ENCODE results near the gene N4BP2L1. TPM values are rescaled to one million over a fixed set of nuclear protein-coding genes. Genes with fewer than 3 reads are reported as not detected.
A peak's percentile ranks its signal among the peaks of the same experiment; 100 is the strongest.

N4BP2L1 gene
- total RNA-seq, 2 experiments from 2014 or later = 22.1 to 24.0 TPM

DNA sequence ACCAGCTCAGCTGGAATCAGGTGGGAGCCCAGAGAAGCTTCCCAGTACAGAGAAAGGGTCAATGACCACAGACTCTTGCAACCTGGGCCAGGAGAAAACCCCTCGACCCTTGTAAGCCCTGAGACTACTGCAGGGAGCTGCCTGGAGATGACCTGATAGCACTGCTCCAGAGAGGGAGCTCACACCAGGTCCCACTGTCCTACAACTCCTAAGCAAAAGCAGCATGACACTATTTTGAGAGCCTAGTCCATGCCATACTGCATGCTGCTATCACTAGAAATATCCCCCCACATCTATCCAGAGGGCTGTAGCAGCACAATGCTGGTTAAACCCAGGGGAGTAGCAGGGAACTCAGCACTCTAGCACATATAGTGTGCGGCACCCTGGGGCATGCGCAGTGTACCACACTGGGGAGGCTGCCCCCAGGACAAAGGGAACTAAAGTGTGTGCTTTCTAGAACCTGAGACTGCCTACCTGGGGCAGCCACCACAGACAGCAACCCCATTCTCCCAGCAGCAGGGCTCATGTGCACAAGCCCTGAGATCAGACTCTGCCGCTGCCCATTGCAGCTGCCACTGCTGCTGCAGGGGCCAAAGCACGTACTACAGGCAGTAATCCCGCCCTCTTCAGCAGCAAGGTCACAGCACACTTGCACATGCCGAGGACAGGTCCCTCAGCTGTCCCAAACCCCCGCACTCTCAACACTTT is 27.1 kb upstream of the N4BP2L1 start:
- peaks cover 43% of the 10 kb centered on the region for H3K36me3 Mint-ChIP-seq
- intact Hi-C loops (cut with micrococcal nuclease) = loop anchor here (10.0 kb wide), 1 partner anchor 1090 kb away; no protein-coding TSS in a partner anchor
- ChIA-PET CTCF (no interaction called here), POLR2A (no interaction called here)
- no peak overlapping the region for H3K4me3 Mint-ChIP-seq
- H3K4me1 Mint-ChIP-seq (ENCODE audit: low read depth) = peaks cover 4% of the 10 kb centered on the region
- no peak overlapping the region for H3K27ac Mint-ChIP-seq
- H3K27me3 Mint-ChIP-seq = no peaks in the 10 kb centered on the region
- peaks cover 33% of the 10 kb centered on the region for H3K9me3 Mint-ChIP-seq
- no peak for DNase-seq

GRCh38 chr13:32453981-32454380 is 26.1 kb upstream of the N4BP2L1 start:
- H3K9me3 Mint-ChIP-seq = peaks cover 27% of the 10 kb centered on the region
- intact Hi-C loops (cut with micrococcal nuclease) = loop anchor here (10.0 kb wide), 1 partner anchor 1091 kb away; no protein-coding TSS in a partner anchor
- no peaks in the 10 kb centered on the region for H3K27me3 Mint-ChIP-seq
- H3K27ac Mint-ChIP-seq = no peak overlapping the region
- ChIA-PET CTCF (no interaction called here), POLR2A (interaction anchor here (0.8 kb wide), 1 partner anchor 26 kb away, joined by 4 read pairs; the partner anchor contains the start of gene N4BP2L1)
- H3K4me3 Mint-ChIP-seq = no peak overlapping the region
- no peak for DNase-seq
- H3K36me3 Mint-ChIP-seq = peaks cover 33% of the 10 kb centered on the region
- peaks cover 4% of the 10 kb centered on the region for H3K4me1 Mint-ChIP-seq (ENCODE audit: low read depth)

- intact Hi-C loops (cut with micrococcal nuclease) = no loop called here
- peaks cover 5% of the 10 kb centered on the region for H3K36me3 Mint-ChIP-seq
These were observed 21.0 kb upstream of the N4BP2L1 start for GRCh38 chr13:32448972-32449371.

DNA sequence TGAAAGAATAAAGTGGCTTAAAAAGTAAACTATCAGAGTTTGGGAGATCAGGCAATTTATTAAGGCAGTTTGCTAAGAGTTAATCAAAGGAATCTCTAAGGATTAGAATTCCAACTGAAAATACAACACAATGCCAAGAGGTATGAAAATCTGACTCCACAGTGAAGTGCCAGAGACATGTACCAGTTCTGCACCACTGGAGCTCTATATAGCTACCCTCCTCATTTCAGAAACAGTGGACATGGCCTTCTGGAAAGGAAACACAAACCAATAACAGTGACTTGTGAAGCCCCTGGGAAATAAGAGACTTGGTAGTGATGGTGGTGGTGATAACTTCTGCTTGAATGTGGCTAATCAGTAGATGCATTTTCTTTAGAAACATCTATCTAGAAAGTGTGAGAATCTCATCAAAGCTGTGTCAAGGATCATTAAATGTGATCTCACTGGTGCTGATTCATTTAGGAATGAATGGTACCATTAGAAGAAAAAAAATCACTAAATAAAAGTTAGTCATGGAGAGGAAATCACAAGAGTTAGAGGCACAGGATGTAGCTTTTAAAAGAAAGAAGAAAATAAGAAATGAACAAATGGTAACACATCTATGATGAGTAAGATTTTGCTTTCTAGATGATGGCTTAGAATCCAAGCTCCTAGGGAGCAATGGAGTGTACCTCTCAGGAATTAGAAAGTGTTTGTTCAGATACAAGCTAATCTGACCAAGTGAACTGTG is 20.1 kb upstream of the N4BP2L1 start:
- ChIA-PET POLR2A (interaction anchor here (0.6 kb wide), 1 partner anchor 133 kb away, joined by 3 read pairs; the partner anchor contains the start of genes BRCA2 and ZAR1L), CTCF (interaction anchor here (0.9 to 1.3 kb wide), 3 partner anchors 20 to 138 kb away, joined by 3 to 4 read pairs (median 3); partner anchors contain the start of genes N4BP2L1 and PDS5B)
- H3K27me3 Mint-ChIP-seq = no peaks in the 10 kb centered on the region
- DNase-seq = no peak
- intact Hi-C loops (cut with micrococcal nuclease) = no loop called here
- H3K4me3 Mint-ChIP-seq = no peak overlapping the region
- no peaks in the 10 kb centered on the region for H3K9me3 Mint-ChIP-seq
- peaks cover 14% of the 10 kb centered on the region for H3K4me1 Mint-ChIP-seq (ENCODE audit: low read depth)
- H3K36me3 Mint-ChIP-seq = peaks cover 5% of the 10 kb centered on the region
- H3K27ac Mint-ChIP-seq = peak overlapping the region; percentile 40

More at GRCh38 chr13:32448972-32449371, 21.0 kb upstream of the N4BP2L1 start:
- no peak overlapping the region for H3K27ac Mint-ChIP-seq
- peaks cover 17% of the 10 kb centered on the region for H3K4me1 Mint-ChIP-seq (ENCODE audit: low read depth)
- ChIA-PET CTCF (interaction anchor here (1.2 kb wide), 1 partner anchor 21 kb away, joined by 4 read pairs; the partner anchor contains the start of gene N4BP2L1), POLR2A (no interaction called here)
- H3K9me3 Mint-ChIP-seq = no peaks in the 10 kb centered on the region
- H3K4me3 Mint-ChIP-seq = no peak overlapping the region
- no peak for DNase-seq
- no peaks in the 10 kb centered on the region for H3K27me3 Mint-ChIP-seq

DNA sequence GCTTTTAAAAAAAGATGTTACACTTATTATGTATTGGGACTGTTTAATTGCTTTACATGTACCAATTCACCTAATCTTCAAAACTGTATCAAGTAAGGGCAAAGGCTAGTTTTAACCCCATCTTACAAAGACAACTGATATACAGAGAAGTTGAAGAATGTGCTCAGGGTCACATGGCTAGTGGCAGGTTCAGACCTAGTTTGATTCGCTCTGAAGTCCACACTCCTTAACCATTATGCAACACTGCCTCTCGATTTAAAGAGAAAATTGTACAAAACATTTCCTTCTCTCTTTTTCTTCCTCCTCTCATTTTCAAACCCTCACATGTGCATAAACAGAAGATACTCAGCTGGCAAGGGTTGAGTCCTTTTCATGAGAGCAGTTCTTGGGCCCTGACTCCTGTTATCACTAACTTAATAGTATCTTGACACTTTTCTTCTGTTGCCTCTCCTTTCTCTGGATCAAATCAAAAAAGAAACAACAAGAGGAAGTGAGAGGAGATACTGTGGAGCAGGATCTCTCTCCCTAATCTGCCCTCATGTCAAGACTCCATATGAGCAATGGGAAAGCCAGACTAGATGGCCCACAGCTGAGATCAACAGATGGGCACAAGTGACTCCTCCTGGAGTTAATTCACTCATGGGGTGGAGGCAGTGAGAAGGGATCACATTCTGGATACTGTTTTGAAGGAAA is 19.0 kb upstream of the N4BP2L1 start:
- DNase-seq = no peak
- H3K4me1 Mint-ChIP-seq (ENCODE audit: low read depth) = peaks cover 17% of the 10 kb centered on the region
- H3K36me3 Mint-ChIP-seq = peaks cover 1% of the 10 kb centered on the region
- intact Hi-C loops (cut with micrococcal nuclease) = no loop called here
- H3K9me3 Mint-ChIP-seq = no peaks in the 10 kb centered on the region
- CTCF ChIA-PET = no interaction called here
- POLR2A ChIA-PET = no interaction called here
- H3K27me3 Mint-ChIP-seq = no peaks in the 10 kb centered on the region
- no peak overlapping the region for H3K27ac Mint-ChIP-seq
- H3K4me3 Mint-ChIP-seq = no peak overlapping the region

DNA sequence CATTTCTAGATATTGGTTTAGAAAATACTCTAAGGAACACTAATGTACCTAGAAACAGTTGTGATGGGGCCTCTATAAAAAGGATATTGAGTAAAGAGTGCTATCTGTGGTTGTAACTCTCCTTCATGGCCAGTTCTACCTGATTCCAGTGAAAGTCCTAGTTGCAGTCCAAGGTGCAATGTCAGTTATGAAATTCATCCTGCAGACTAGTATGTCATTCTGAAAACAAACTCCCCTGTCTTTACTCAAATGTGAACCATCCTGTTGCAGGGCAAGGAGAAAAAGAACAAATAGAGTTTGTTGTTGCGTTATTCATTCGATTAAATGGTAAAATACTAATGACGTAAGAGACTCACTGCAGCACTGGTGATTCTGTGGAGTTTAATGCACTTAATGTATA is 18.3 kb upstream of the N4BP2L1 start:
- Mint-ChIP-seq H3K9me3 (no peaks in the 10 kb centered on the region), H3K4me1 (ENCODE audit: low read depth) (peaks cover 17% of the 10 kb centered on the region), H3K27ac (no peak overlapping the region), H3K4me3 (no peak overlapping the region), H3K36me3 (peaks cover 1% of the 10 kb centered on the region), H3K27me3 (no peaks in the 10 kb centered on the region)
- CTCF ChIA-PET = interaction anchor here (0.9 kb wide), 1 partner anchor 18 kb away, joined by 3 read pairs; the partner anchor contains the start of gene N4BP2L1
- intact Hi-C loops (cut with micrococcal nuclease) = no loop called here
- POLR2A ChIA-PET = no interaction called here
- no peak for DNase-seq

DNA sequence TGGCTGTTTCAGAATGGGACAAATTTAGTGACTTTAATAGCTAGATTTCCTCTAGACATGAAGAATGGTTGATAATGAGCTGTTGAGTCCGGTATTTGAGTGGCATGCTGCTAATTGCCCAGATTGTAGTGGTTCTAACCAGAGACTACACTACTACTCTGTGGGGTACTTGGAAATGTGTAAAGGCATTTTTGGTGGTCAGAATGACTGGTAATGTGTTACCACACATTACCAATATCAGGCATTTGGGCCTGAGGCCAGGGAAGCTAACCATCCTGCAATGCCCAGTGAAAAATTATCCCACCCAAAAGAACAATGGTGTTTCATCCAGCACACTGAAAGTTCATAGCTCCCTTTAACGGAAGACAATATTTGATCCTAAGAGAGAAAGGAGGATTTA is 17.5 kb upstream of the N4BP2L1 start:
- ChIA-PET POLR2A (no interaction called here), CTCF (interaction anchor here (0.9 kb wide), 1 partner anchor 17 kb away, joined by 3 read pairs; the partner anchor contains the start of gene N4BP2L1)
- Mint-ChIP-seq H3K9me3 (no peaks in the 10 kb centered on the region), H3K27me3 (no peaks in the 10 kb centered on the region), H3K4me3 (no peak overlapping the region), H3K4me1 (ENCODE audit: low read depth) (peaks cover 17% of the 10 kb centered on the region), H3K27ac (no peak overlapping the region), H3K36me3 (no peaks in the 10 kb centered on the region)
- intact Hi-C loops (cut with micrococcal nuclease) = no loop called here
- DNase-seq = no peak

DNA sequence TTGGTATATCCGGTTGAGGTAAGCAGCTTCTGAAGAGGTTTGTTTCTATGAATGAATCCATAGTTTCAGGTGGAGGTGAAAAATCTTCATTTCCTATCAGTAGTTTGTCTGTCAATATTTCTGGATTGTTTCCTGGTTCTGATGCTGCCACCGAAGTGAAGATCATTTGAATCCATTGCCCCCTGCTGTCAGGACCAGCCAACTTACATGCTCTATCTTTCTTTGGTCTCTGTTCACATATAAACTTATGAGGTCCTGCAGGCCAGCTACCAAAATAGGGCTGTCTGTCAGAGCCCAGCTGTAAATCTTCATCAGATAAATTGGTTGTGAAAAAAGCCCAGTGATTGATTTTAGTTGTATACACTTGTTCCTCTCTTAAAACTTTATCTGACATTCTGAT is 15.2 kb upstream of the N4BP2L1 start:
- no peak overlapping the region for H3K27ac Mint-ChIP-seq
- no peaks in the 10 kb centered on the region for H3K36me3 Mint-ChIP-seq
- peak; percentile 51 for DNase-seq
- POLR2A ChIA-PET = no interaction called here
- no peaks in the 10 kb centered on the region for H3K9me3 Mint-ChIP-seq
- intact Hi-C loops (cut with micrococcal nuclease) = loop anchor here (1.0 to 2.0 kb wide), 2 partner anchors 62 to 174 kb away; no protein-coding TSS in a partner anchor
- H3K4me1 Mint-ChIP-seq (ENCODE audit: low read depth) = peaks cover 9% of the 10 kb centered on the region
- no peaks in the 10 kb centered on the region for H3K27me3 Mint-ChIP-seq
- H3K4me3 Mint-ChIP-seq = no peak overlapping the region
- CTCF ChIA-PET = interaction anchor here (1.1 to 1.5 kb wide), 3 partner anchors 62 to 533 kb away, joined by 3 to 4 read pairs (median 4); no protein-coding TSS in a partner anchor

GRCh38 chr13:32438871-32439270 is 10.9 kb upstream of the N4BP2L1 start:
- Mint-ChIP-seq H3K36me3 (peaks cover 3% of the 10 kb centered on the region), H3K4me1 (ENCODE audit: low read depth) (peaks cover 4% of the 10 kb centered on the region), H3K27me3 (no peaks in the 10 kb centered on the region), H3K27ac (no peak overlapping the region), H3K4me3 (no peak overlapping the region), H3K9me3 (no peaks in the 10 kb centered on the region)
- DNase-seq = no peak
- intact Hi-C loops (cut with micrococcal nuclease) = no loop called here
- POLR2A ChIA-PET = no interaction called here
- CTCF ChIA-PET = interaction anchor here (1.3 to 1.6 kb wide), 4 partner anchors 10 to 142 kb away, joined by 3 to 6 read pairs (median 4); no protein-coding TSS in a partner anchor

DNA sequence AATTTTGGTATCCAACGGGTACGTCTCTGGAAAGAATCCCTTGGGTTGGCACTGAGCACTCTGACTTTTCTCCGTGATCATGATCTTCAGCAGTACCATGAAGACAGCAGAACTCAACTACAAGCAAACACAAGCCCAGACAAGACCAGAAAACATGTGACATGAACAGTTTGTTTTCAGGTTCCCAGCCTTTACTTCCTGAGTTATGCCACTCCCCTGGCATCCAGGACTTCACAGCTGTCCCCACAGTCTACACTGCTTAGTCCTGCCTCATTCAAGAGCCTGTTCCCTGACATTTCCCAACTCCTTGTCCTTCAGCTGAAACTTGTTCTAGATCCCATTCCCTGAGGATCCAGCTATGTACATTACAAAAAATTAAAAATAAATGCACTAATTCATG is 4.9 kb upstream of the N4BP2L1 start:
- H3K27ac Mint-ChIP-seq = no peak overlapping the region
- no peaks in the 10 kb centered on the region for H3K9me3 Mint-ChIP-seq
- H3K27me3 Mint-ChIP-seq = no peaks in the 10 kb centered on the region
- H3K4me1 Mint-ChIP-seq (ENCODE audit: low read depth) = peaks cover 14% of the 10 kb centered on the region
- ChIA-PET CTCF (no interaction called here), POLR2A (no interaction called here)
- H3K36me3 Mint-ChIP-seq = peaks cover 3% of the 10 kb centered on the region
- intact Hi-C loops (cut with micrococcal nuclease) = no loop called here
- H3K4me3 Mint-ChIP-seq = no peak overlapping the region
- DNase-seq = no peak

DNA sequence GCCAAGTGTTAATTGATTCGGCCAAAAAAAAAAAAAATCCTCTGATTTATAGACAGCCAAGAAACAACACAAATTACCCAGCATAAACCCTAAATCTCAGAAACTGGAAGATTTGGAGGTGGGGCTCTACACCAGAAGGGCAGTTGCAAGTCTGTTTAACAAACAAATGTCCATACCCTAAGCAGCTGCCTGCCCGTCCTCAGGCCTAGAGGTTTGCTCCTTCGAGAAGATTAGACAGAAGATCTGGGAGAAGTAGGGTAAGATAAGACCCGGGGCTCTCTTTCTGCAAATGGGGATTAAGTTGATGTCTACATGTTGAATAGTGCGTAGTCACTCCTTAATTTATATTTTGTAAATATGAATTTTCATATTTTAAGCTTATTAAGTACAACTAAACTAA is 3.4 kb upstream of the N4BP2L1 start:
- no peaks in the 10 kb centered on the region for H3K9me3 Mint-ChIP-seq
- no peak overlapping the region for H3K4me3 Mint-ChIP-seq
- H3K27ac Mint-ChIP-seq = no peak overlapping the region
- intact Hi-C loops (cut with micrococcal nuclease) = no loop called here
- H3K36me3 Mint-ChIP-seq = peaks cover 7% of the 10 kb centered on the region
- no peaks in the 10 kb centered on the region for H3K27me3 Mint-ChIP-seq
- CTCF ChIA-PET = no interaction called here
- DNase-seq = no peak
- H3K4me1 Mint-ChIP-seq (ENCODE audit: low read depth) = peaks cover 14% of the 10 kb centered on the region
- POLR2A ChIA-PET = no interaction called here
